GM12874 (cell line): ENCODE measurements around the gene GATA6.

Source experiments
- TF ChIP-seq, protein P1 (sequence below): IDR thresholded peaks from 2 replicates; pipeline ENCODE4 v1.5.1; 2011; ENCODE audit warnings: low read depth, mild to moderate bottlenecking, control low read depth, low read length, moderate library complexity; ENCODE audit not compliant: insufficient read depth

The GATA6 gene

DNA sequence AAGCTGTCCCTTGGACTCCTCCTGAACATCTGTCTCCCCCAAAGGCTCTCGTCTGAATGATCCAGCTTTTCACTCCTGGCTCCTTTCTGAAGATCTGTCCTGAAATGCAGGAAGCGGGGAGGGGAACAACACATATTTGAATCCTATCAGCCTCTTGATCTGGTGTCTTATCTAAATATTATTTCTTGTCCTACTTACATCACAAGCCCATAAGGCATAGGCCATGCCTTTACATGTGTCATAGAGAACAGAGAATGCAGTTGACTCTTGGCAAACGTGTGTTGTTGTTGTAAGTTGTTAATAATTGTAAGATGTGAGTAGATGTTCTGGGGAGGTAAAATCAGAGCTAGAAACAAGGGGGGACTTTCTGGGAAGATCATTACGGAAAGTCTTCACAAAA is 57.4 kb downstream of the GATA6 start:
- TF ChIP-seq, protein P1, sequence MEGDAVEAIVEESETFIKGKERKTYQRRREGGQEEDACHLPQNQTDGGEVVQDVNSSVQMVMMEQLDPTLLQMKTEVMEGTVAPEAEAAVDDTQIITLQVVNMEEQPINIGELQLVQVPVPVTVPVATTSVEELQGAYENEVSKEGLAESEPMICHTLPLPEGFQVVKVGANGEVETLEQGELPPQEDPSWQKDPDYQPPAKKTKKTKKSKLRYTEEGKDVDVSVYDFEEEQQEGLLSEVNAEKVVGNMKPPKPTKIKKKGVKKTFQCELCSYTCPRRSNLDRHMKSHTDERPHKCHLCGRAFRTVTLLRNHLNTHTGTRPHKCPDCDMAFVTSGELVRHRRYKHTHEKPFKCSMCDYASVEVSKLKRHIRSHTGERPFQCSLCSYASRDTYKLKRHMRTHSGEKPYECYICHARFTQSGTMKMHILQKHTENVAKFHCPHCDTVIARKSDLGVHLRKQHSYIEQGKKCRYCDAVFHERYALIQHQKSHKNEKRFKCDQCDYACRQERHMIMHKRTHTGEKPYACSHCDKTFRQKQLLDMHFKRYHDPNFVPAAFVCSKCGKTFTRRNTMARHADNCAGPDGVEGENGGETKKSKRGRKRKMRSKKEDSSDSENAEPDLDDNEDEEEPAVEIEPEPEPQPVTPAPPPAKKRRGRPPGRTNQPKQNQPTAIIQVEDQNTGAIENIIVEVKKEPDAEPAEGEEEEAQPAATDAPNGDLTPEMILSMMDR = no peak

DNA sequence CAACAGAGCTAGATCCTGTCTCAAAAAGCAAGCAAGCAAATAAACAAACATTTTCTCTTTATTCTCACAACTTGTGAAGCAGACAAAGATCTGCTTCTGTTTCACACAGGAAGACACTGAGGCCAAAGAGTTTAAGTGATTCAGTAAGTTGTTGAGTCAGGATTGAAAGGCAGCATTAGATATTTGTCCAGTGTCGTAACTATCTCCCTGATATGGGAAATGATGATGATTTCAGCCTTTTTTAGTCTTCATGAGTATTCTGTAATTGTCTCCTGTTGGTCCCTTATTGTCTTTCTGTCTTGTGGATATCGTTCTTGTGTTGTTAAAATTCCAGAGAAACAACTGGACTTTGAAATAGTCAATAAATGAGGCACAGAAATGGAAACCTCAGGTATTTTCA is 59.6 kb downstream of the GATA6 start:
- TF ChIP-seq, protein P1 = no peak

DNA sequence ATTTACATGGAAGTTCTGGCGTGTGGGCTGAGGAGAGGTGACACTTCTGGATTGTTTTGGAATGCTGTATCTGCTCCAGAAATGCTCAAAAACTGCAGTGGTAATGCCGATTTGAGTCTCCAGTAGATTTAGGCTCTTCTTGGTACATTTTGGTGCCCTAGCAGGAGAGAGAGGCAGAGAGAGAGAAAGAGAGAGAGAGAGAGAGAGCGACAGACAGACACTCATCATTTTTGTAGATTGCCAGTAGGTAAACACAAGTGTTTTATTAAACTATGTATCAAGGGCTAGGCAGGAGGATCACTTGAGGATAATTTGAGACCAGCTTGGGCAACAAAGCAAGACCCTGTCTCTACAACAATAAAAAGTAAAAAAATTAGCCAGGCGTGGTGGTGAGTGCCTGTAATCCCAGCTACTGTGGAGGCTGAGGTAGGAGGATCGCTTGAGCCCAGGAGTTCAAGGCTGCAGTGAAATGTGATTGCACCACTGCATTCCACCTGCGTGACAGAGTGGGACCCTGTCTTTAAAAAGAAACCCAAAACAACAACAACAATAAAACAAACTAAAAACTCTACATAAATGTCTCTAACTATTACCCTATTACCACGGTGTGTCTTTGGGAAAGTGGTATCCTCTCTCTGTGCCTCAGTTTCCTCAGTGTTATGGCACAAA is 60.2 kb downstream of the GATA6 start:
- TF ChIP-seq, protein P1 = no peak

DNA sequence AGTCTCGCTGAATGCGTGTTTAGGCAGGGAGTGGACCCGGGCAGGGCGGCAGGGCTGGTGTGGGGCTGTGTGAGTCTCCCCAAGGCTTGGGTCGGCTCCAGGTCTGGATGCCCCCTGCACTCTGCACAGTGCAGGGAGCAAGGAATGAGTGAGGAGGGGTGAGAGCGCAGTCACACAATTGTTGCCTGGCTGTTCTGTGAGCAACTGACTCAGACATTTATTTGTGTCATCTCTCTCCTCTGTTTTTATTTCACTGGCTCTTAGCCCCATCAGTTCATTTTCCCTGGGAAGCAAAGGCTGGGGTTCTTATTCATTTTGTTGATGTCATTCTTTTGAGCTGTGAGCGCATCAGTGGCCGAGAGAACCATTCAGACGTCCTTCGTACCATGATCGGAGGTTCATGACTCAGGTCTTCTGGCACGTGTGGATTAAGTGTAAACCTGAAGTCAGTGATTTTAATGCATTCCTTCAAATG is 61.1 kb downstream of the GATA6 start:
- TF ChIP-seq, protein P1 = no peak

DNA sequence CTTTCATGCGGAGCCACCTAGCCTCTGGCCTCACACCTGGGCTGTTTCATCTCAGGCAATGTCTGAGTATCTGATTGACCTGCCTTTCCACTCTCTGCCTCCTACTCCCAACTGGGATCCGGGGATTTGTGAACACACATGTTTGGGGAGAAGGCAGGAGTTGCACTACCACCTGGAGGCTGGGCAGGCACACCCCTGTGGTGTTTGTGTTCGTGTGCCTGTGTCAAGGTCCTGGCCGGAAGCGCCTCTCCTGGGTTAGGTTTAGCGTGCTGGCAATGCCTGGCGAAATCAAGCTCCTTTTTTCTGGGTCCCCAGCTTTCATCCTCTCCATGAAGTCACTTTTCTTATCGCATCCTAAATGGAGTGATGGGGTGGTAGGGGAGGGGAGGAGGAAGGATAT is 63.9 kb downstream of the GATA6 start:
- TF ChIP-seq, protein P1 = no peak

DNA sequence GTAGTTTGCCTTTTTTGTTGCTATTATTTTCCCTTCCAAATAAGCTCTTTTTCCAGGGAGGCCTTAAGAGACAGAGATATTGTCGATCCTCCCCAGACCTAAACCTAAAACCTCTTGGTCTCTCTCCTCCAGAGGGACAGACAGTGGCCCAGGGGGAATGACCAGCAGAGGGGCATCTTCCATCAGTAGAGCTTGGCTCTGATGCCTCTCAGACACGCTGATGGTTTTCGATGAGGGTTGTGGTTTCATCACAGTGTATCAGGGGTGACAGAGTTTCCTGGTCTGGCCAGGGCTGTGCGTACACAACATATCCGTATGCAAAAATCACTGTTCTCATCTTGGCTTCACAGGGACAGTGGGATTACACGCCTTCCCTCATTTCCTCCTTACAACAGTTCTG is 68.6 kb downstream of the GATA6 start:
- TF ChIP-seq, protein P1 = no peak

DNA sequence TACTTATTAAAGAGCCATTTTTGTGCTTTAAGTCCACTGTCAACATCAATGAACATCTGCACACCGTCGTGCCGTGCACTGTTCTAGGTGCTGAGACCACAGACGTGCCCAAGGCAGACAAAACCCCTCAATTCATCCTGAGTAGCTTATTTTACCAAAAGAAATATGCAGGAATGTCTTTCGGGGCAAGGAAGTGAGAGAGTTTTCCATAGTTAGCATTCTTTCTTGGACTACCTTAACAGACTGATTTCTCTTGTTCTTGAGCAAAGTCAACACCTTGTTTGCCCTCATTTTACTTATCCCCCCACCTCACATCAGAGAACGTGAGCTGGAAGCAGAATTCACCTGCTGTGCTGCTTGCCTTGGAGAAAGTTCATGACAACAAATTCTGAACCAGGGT is 69.3 kb downstream of the GATA6 start:
- TF ChIP-seq, protein P1 = no peak

DNA sequence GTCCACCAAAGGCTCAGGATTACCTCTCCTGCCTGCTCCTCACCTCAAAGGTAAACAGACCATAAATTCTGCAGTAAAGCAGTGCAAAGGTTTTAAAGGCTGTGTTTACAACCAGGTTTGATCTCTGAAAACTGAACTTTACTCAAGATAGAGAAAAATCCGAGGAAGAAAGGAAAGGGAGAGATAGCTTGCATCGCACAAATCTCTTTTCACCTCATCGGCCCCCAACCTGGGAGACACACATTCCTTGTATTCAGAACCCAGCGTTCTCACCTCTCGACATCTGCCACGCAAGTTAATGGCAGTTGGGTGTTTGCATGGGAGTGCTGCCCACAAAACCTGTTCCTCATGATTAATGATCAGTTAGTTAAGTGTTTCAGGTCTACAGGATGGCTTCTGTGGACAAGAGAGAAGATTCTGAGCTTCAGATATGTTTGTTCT is 72.6 kb downstream of the GATA6 start:
- TF ChIP-seq, protein P1 = no peak
